SH-SY5Y (cell line): Measurements from ENCODE around the gene FMO1.

Experiments
- GATA2 ChIP-seq: IDR thresholded peaks from 2 replicates; pipeline ENCODE4 v1.6.1; 2011; ENCODE audit warnings: mild to moderate bottlenecking, low read depth, low read length
- GATA3 ChIP-seq: IDR thresholded peaks from 2 replicates; pipeline ENCODE4 v1.6.1; 2011; ENCODE audit warnings: low read depth, mild to moderate bottlenecking, low read length, moderate library complexity

DNA sequence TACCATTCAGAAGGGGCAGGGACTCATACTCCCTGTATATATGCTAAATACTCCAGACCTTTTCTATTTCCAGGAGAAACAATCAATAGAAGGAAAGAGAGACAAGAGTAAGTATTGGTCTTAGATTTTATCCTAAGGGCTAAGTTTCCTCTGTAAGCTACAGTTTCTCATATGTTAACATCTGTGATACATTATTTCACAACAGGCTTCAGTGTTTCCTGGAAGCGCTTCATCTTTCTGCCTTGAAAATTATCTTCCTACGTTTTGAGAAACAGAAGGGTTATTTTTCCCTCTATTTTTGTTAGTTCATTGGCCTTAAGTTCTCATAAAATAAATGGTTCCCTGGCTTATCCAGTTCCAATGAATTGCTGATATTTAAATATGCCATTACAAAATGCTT is 15.6 kb downstream of the FMO1 start:
- no peak for TF ChIP-seq GATA2
- no peak for TF ChIP-seq GATA3
